Stimulated activated CD4-positive, alpha-beta T cell treated with anti-CD3 and anti-CD28 coated beads, Interleukin-15, amount 100 ng/mL, for 24 hours (primary cell): ENCODE results near the gene TPM1.

Experiments
- DNase-seq: peaks from one replicate; pipeline ENCODE4 v3.0.0-alpha.2; 2020

The TPM1 gene

GRCh38 chr15:63018639-63019038 lies 23.9 kb upstream of the TPM1 start:
- DNase-seq: no peak

- no peak for DNase-seq
Measured at GRCh38 chr15:63019511-63020109, 22.9 kb upstream of the TPM1 start.

DNA sequence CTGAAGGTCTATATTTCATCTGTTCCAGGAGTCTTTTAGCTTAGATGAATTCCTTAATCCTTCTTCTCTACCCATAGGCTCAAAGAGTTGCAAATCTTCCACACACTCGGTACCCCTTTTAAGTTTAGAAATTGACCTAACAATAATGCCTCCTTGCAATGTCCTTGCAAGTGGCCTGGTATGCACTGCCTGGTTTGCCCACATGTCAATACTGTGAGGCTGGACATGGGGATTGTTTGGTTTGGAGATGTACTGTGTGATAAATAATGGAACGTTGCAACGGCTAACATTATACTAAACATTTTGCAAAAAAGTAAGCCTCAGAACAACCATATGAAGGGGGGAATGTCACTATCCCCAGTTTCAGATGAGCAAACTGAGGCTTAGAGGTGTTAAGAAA lies 22.4 kb upstream of the TPM1 start:
- DNase-seq: no peak

DNA sequence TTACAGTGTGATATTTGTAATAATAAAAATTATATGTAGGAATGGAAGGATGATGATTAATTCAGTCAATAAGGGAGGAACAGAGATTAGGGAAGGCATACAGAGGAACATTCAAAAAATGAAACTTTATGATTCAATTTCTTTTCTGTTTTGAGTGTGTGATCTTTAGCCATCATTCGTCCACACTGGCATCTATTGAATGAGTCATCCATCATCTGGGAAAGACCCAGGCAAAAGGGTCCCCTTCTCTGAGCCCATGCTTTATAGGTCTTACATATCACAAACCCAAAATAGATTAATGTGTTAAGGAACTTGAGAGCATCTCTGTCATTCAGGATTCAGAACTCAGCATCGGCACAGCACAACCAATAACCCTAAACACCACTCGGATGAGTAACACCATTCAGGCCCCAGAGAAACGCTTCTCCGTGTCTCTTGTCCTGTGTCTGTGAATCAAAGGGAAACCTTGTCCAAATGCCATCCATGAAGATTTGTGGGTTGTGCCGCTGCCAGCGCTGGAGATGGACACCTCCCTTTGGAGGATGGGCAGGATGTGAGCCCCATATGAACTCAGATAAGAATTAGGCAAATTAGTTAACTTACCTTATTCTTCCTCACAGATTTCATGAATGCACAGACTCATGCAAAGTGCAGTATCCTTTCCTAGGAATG lies 21.7 kb upstream of the TPM1 start:
- no peak for DNase-seq

GRCh38 chr15:63022181-63022580 lies 20.4 kb upstream of the TPM1 start:
- no peak for DNase-seq

- no peak for DNase-seq
Measured at GRCh38 chr15:63022663-63023062, 19.9 kb upstream of the TPM1 start.

DNA sequence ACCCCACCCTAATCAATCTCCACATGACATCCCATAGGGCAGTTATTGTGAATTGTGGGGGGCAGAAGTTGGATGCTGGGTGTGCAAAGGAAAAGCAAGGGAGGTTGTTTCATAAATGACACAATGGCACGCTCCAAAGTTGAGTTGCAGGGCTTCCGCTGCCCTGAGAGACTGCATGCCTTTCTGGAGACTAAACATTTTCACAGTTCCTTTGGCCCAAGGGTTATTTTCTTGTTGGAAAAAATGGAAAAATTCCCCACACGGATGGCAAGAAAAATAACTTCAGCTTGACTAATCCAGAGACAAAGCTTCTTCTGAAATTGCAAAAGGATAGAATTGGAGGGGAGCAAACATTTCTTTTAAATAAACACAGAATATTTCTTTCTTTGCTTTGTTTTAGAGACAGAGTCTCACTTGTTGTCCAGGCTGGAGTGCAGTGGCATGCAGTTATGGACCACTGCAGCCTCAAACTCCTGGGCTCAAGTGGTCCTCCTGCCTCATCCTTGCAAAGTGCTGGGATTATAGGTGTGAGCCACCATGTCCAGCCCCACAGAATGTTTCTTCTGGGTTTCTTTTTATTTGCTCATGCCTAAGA lies 19.1 kb upstream of the TPM1 start:
- no peak for DNase-seq

GRCh38 chr15:63025460-63025859 lies 17.1 kb upstream of the TPM1 start:
- DNase-seq: no peak

GRCh38 chr15:63027646-63028045 lies 14.9 kb upstream of the TPM1 start:
- no peak for DNase-seq

GRCh38 chr15:63028442-63029110 lies 14.0 kb upstream of the TPM1 start:
- DNase-seq: no peak

GRCh38 chr15:63029676-63030075 lies 12.9 kb upstream of the TPM1 start:
- no peak for DNase-seq

DNA sequence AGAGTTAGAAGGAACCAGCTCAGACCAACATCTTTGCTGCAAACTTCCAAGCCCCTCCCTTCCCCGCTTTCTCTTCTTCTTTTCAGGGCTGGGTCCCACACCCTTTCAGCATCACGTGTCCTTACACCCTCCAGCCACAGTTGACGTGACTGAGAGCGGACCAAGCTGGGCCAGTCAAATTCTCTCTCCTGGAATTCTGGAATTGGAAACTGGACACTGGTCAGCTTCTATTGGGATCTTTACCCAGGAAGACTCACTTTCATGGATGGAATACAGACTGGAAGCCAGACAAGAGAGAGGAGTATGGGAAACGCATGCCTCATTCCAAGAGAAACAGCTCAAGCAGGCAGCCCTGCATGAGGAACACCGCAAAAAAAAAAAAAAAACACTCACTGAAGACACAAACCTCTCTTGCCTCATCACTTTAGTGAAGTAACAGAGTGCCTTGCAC lies 12.4 kb upstream of the TPM1 start:
- no peak for DNase-seq

DNA sequence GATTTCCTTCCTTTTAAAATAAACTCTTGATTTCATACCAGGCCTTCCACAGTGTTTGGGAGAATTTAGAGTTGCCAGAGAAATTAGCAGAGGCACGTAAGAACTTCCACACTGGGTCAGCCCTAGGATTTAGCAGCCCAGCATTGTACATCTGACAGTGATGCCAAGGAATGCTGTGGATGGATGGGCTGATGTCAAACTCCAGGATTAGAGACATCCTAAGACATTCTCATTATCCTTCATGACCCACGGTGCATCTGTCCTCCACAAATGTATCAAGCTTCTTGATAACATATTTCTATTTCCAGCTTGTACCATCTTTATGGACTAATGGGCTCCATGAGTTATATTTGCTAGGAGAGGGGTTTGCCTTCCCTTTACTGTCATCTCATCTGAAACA lies 8.0 kb upstream of the TPM1 start:
- no peak for DNase-seq

- no peak for DNase-seq
Measured at GRCh38 chr15:63035253-63035652, 7.3 kb upstream of the TPM1 start.

DNA sequence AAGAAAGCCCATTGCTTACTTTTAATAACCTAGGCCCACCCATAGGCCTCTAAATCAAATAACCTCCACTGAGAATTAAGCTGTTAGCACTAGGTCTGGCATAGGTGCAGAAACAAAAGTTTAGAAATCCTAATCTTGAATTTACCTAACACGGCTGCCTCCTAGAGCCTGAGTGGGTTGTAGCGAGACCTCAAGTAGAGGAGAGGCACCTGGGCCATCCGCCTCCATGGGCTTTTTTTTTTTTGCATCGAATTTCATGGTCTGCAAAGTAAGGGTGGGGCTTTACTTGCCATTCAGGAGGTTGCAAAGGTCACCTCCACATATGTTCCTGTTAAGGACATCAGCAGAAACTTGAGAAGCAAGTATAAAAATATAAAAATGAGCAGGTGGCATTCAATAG lies 6.6 kb upstream of the TPM1 start:
- no peak for DNase-seq

- no peak for DNase-seq
Measured at GRCh38 chr15:63037976-63038720, 4.4 kb upstream of the TPM1 start.

GRCh38 chr15:63038926-63039673 lies 3.4 kb upstream of the TPM1 start:
- DNase-seq: no peak

DNA sequence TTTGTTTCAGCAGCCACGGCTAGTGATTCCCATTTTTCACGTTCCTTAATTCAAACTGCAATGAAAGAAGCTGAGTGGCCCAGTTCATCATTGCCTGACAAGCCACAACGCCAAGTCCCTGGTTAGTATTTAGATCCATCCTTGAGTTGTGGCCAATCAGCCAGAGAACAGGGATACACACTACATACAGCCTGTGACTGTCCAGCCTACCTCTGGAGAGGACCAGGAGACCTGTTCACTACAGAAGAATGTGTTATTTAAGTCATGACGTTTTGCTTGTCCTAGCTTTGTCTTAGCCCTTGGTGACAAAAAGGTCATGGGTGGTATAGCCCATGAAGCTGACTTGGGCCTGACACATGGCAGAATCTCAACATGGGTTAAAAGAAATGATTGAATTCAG lies 2.7 kb upstream of the TPM1 start:
- DNase-seq: no peak

- no peak for DNase-seq
Measured at GRCh38 chr15:63040509-63040908, 2.0 kb upstream of the TPM1 start.

- no peak for DNase-seq
Measured at GRCh38 chr15:63040954-63041353, 1.6 kb upstream of the TPM1 start.

GRCh38 chr15:63041402-63041973 lies 1.1 kb upstream of the TPM1 start:
- DNase-seq: no peak

GRCh38 chr15:63042877-63043334 lies 359 bp downstream of the TPM1 start:
- DNase-seq: peak; percentile 32
